Keratinocyte (primary cell): ENCODE measurements around the gene PRPF38A. TPM values are rescaled to one million over a fixed set of nuclear protein-coding genes. Genes with fewer than 3 reads are reported as not detected.

ENCODE experiments used
- DNase-seq: peaks from one replicate; pipeline ENCODE4 v3.0.0-alpha.2; 2011; ENCODE audit warnings: low read depth, missing footprints, low spot score
- FAIRE-seq: peaks from 2 replicates; lab custom pipeline; 2011; peaks lifted over from hg19 to GRCh38; lab: Jason Lieb, UNC
- H2AFZ ChIP-seq: 2 replicates; pipeline ENCODE4 v1.6.0; 2012; ENCODE audit warnings: low read length, control low read depth, inconsistent platforms; ENCODE audit not compliant: control insufficient read depth
- H3K27ac ChIP-seq: 2 replicates; pipeline ENCODE4 v1.5.1; 2011; ENCODE audit warnings: low read length; ENCODE audit not compliant: control insufficient read depth, insufficient read depth
- H3K27me3 ChIP-seq: 3 replicates; pipeline ENCODE4 v1.6.0; 2011; ENCODE audit warnings: low read length; ENCODE audit not compliant: control insufficient read depth, insufficient read depth; ENCODE audit errors: extremely low read depth
- H3K36me3 ChIP-seq, 2 experiments: 2 replicates in 1 of 2; 3 replicates in 1 of 2; pipeline ENCODE4 v1.5.1; 2011; ENCODE audit warnings: low read length in 2 of 2, mild to moderate bottlenecking in 1 of 2; ENCODE audit not compliant: control insufficient read depth in 2 of 2, insufficient read depth in 2 of 2; ENCODE audit errors: extremely low read depth in 1 of 2
- H3K4me1 ChIP-seq: 3 replicates; pipeline ENCODE4 v1.5.1; 2011; ENCODE audit warnings: low read length; ENCODE audit not compliant: control insufficient read depth, insufficient read depth; ENCODE audit errors: extremely low read depth
- H3K4me2 ChIP-seq: 3 replicates; pipeline ENCODE4 v1.6.0; 2011; ENCODE audit warnings: low read depth, low read length; ENCODE audit not compliant: control insufficient read depth, insufficient read depth; ENCODE audit errors: extremely low read depth
- H3K4me3 ChIP-seq, 3 experiments: fragments of 200-600 bp in 1 of 3; sonication (generic) in 1 of 3; 2 replicates in 2 of 3; 3 replicates in 1 of 3; pipeline ENCODE4 v1.5.1; 2011 to 2016; ENCODE audit warnings: low read length in 3 of 3, mild to moderate bottlenecking in 3 of 3, control low read depth in 2 of 3, inconsistent platforms in 1 of 3, low read depth in 1 of 3, mixed read lengths in 1 of 3, mixed run types in 1 of 3, moderate library complexity in 1 of 3; ENCODE audit not compliant: control insufficient read depth in 2 of 3, insufficient read depth in 2 of 3; ENCODE audit errors: extremely low read depth in 1 of 3
- H3K79me2 ChIP-seq: 2 replicates; pipeline ENCODE4 v1.6.0; 2012; ENCODE audit warnings: low read length; ENCODE audit not compliant: control insufficient read depth, insufficient read depth
- H3K9ac ChIP-seq: 3 replicates; pipeline ENCODE4 v1.6.0; 2011; ENCODE audit warnings: low read length; ENCODE audit not compliant: control insufficient read depth, insufficient read depth; ENCODE audit errors: extremely low read depth
- H3K9me1 ChIP-seq: 3 replicates; pipeline ENCODE4 v1.6.0; 2011; ENCODE audit warnings: low read length; ENCODE audit not compliant: control insufficient read depth, insufficient read depth; ENCODE audit errors: extremely low read depth
- H3K9me3 ChIP-seq: 2 replicates; pipeline ENCODE4 v1.5.1; 2012; ENCODE audit warnings: low read depth, low read length; ENCODE audit not compliant: control insufficient read depth
- H4K20me1 ChIP-seq: 3 replicates; pipeline ENCODE4 v1.6.0; 2011; ENCODE audit warnings: low read length; ENCODE audit not compliant: control insufficient read depth, insufficient read depth; ENCODE audit errors: extremely low read depth
- EZH2 ChIP-seq: IDR thresholded peaks from one replicate; pipeline ENCODE4 v1.6.1; 2012; ENCODE audit warnings: inconsistent platforms, mild to moderate bottlenecking, low read length, moderate library complexity
- dilution Hi-C: fragments of 300-500 bp; cut with MboI; formaldehyde crosslinking; loops from one replicate; pipeline ENCODE4 v1.7.0; 2020; ENCODE audit warnings: low sequenced_read_pairs; ENCODE audit not compliant: extremely low pct_ligation_motif_present
- polyA plus RNA-seq, 5 experiments: library from polyadenylated mRNA; depleted of rRNA in 3 of 5; stranded (reverse) in 3 of 5; stranded (forward) in 1 of 5; unstranded in 1 of 5; fragments of >200 nt; gene quantifications; 1 replicate in 1 of 5; 2 replicates in 3 of 5; 3 replicates in 1 of 5; pipeline versions ENCODE4 v1.2.1 to v1.2.3, GENCODE V29; 2011 to 2012; ENCODE audit warnings: missing spikeins in 2 of 5, low read depth in 1 of 5, low replicate concordance in 1 of 5
- TF ChIP-seq, protein P1 (sequence below), 3 experiments: IDR thresholded peaks in 1 of 3; conservative IDR thresholded peaks in 1 of 3; optimal IDR thresholded peaks in 1 of 3; 2 replicates in 2 of 3; 3 replicates in 1 of 3; pipeline versions ENCODE3 to v1.5.1; 2011; ENCODE audit warnings: low read length in 3 of 3, mild to moderate bottlenecking in 3 of 3, moderate library complexity in 2 of 3, control low read depth in 1 of 3, inconsistent platforms in 1 of 3; ENCODE audit not compliant: insufficient read depth in 2 of 3; ENCODE audit errors: extremely low read depth in 1 of 3

The PRPF38A gene
- polyA plus RNA-seq, 1 donor (not counting 4 experiments of a cell fraction or from before 2014, with no cell fraction given): 29.5 TPM

GRCh38 chr1:52439976-52440375 lies 35.6 kb downstream of the PRPF38A start:
- Histone ChIP-seq H3K27me3 (no peaks in the 10 kb centered on the region), H3K27ac (no peak overlapping the region), H3K79me2 (no peaks in the 10 kb centered on the region), H3K9ac (no peak overlapping the region), H4K20me1 (no peaks in the 10 kb centered on the region), H3K36me3 (peaks cover 3 to 8% of the 10 kb centered on the region in 2 experiments), H3K4me2 (no peak overlapping the region), H3K4me3 (no peak overlapping the region), H3K4me1 (peaks cover 3% of the 10 kb centered on the region), H3K9me3 (no peaks in the 10 kb centered on the region), H2AFZ (no peak overlapping the region), H3K9me1 (no peaks in the 10 kb centered on the region)
- no peak for TF ChIP-seq EZH2
- TF ChIP-seq, protein P1, sequence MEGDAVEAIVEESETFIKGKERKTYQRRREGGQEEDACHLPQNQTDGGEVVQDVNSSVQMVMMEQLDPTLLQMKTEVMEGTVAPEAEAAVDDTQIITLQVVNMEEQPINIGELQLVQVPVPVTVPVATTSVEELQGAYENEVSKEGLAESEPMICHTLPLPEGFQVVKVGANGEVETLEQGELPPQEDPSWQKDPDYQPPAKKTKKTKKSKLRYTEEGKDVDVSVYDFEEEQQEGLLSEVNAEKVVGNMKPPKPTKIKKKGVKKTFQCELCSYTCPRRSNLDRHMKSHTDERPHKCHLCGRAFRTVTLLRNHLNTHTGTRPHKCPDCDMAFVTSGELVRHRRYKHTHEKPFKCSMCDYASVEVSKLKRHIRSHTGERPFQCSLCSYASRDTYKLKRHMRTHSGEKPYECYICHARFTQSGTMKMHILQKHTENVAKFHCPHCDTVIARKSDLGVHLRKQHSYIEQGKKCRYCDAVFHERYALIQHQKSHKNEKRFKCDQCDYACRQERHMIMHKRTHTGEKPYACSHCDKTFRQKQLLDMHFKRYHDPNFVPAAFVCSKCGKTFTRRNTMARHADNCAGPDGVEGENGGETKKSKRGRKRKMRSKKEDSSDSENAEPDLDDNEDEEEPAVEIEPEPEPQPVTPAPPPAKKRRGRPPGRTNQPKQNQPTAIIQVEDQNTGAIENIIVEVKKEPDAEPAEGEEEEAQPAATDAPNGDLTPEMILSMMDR (optimal IDR thresholded peaks at IDR 0.05 in 1 of 3, IDR thresholded peaks at IDR 0.05 in 1 of 3, conservative IDR thresholded peaks at IDR 0.05 in 1 of 3; ENCODE audit: extremely low read depth in 1 of 3, insufficient read depth in 2 of 3, low read length in 3 of 3): no peak
- dilution Hi-C loops: no loop called here
- DNase-seq (no peak), FAIRE-seq (no peak)

- H3K9me3 ChIP-seq: no peaks in the 10 kb centered on the region
- DNase-seq: no peak
- no peaks in the 10 kb centered on the region for H4K20me1 ChIP-seq
- peaks cover 3% of the 10 kb centered on the region for H3K4me1 ChIP-seq
- H3K36me3 ChIP-seq: peaks cover 0 to 4% of the 10 kb centered on the region in 2 experiments
- H3K9ac ChIP-seq: no peak overlapping the region
- H3K4me3 ChIP-seq: no peak overlapping the region
- H3K79me2 ChIP-seq: no peaks in the 10 kb centered on the region
- H3K27ac ChIP-seq: no peak overlapping the region
- H3K4me2 ChIP-seq: no peak overlapping the region
- no peaks in the 10 kb centered on the region for H3K9me1 ChIP-seq
- no peak overlapping the region for H2AFZ ChIP-seq
- peak; percentile 61 for FAIRE-seq
- dilution Hi-C loops: no loop called here
- TF ChIP-seq EZH2: no peak
- TF ChIP-seq, protein P1 (optimal IDR thresholded peaks at IDR 0.05 in 1 of 3, IDR thresholded peaks at IDR 0.05 in 1 of 3, conservative IDR thresholded peaks at IDR 0.05 in 1 of 3; ENCODE audit: extremely low read depth in 1 of 3, insufficient read depth in 2 of 3, low read length in 3 of 3): no peak
- H3K27me3 ChIP-seq: no peaks in the 10 kb centered on the region
These were observed 40.1 kb downstream of the PRPF38A start for GRCh38 chr1:52444463-52444862.
